Measurements from ENCODE around the gene PPP6R3. TPM values are rescaled to one million over a fixed set of nuclear protein-coding genes. Genes with fewer than 3 reads are reported as not detected.

The PPP6R3 gene
- polyA plus RNA-seq, 1 experiment, result 58.5 TPM

DNA sequence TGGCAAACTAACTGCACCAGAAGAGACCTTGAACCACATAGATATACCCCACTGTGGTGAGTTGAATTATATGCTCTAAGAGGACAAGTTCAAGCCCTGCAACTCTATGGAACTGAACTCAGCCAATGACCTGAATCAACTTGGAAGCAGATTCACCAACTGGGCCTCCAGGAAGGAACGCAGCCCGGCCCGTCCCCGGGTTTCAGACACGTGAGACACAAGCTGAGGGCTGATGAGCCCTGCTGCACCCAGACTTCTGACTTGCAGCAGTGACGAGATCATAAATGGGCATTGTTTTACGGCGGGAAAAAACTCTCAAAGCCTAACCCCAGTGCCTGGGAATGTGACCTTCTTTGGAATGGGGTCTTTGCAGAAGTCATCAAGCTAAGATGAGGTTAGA is 195.3 kb downstream of the PPP6R3 start:
- peaks cover 21% of the 10 kb centered on the region for H3K9me3 ChIP-seq (ENCODE audit: control insufficient read depth, insufficient read depth, low read length)
- POLR2A ChIA-PET, result no interaction called here
- no peak for DNase-seq (ENCODE audit: low read depth, low spot score)
- TF ChIP-seq, protein P1, sequence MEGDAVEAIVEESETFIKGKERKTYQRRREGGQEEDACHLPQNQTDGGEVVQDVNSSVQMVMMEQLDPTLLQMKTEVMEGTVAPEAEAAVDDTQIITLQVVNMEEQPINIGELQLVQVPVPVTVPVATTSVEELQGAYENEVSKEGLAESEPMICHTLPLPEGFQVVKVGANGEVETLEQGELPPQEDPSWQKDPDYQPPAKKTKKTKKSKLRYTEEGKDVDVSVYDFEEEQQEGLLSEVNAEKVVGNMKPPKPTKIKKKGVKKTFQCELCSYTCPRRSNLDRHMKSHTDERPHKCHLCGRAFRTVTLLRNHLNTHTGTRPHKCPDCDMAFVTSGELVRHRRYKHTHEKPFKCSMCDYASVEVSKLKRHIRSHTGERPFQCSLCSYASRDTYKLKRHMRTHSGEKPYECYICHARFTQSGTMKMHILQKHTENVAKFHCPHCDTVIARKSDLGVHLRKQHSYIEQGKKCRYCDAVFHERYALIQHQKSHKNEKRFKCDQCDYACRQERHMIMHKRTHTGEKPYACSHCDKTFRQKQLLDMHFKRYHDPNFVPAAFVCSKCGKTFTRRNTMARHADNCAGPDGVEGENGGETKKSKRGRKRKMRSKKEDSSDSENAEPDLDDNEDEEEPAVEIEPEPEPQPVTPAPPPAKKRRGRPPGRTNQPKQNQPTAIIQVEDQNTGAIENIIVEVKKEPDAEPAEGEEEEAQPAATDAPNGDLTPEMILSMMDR (IDR thresholded peaks at IDR 0.05; ENCODE audit: low read depth, low read length), result no peak
- H3K27me3 ChIP-seq (ENCODE audit: control insufficient read depth, insufficient read depth, low read length), result peaks cover 35% of the 10 kb centered on the region
- H3K27ac ChIP-seq (ENCODE audit: low read depth, low read length), result no peak overlapping the region
- CTCF ChIA-PET, result no interaction called here
- no peak overlapping the region for H3K4me3 ChIP-seq (ENCODE audit: low read depth, low read length)

DNA sequence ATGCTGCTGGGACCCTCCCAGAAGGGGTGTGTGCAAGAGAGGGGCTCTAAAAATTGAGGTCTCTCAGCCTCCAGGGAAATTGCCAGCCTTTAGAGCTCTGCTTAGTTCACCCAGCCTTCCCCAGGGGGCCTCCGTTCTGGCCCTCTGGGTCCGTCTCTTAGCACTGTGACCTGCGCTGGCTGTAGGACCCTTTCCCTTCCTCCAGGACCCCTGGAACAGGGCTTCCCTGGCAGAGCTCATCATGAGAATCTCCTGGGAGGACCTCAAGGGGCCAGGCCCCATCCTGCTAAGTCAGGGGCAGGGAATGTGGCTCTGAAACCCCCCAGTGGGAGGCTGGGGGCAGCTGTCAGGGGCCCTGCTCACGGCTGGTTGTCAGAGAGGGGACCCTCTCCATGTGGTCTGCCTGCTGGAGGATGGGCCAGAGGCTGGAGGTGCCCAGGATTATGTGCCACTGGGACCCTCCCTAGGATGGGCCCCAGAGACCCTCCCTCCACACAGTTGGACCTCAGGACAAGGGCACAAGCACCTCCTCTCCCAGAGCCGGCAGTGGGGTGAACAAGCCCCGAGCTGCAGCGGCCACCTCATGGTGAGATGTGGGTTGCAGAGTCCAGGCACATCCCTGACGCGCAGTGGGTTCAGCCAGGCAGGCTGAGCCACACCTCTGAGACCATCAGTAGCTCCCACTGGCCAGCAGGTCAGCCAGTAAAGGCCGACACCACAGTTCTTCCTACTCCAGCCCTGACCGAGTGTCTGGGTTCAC is 196.6 kb downstream of the PPP6R3 start:
- peaks cover 31% of the 10 kb centered on the region for H3K9me3 ChIP-seq (ENCODE audit: control insufficient read depth, insufficient read depth, low read length)
- peaks cover 47% of the 10 kb centered on the region for H3K27me3 ChIP-seq (ENCODE audit: control insufficient read depth, insufficient read depth, low read length)
- TF ChIP-seq, protein P1 (IDR thresholded peaks at IDR 0.05; ENCODE audit: low read depth, low read length), result no peak
- H3K27ac ChIP-seq (ENCODE audit: low read depth, low read length), result no peak overlapping the region
- no peak overlapping the region for H3K4me3 ChIP-seq (ENCODE audit: low read depth, low read length)
- POLR2A ChIA-PET, result no interaction called here
- no peak for DNase-seq (ENCODE audit: low read depth, low spot score)
- CTCF ChIA-PET, result no interaction called here

DNA sequence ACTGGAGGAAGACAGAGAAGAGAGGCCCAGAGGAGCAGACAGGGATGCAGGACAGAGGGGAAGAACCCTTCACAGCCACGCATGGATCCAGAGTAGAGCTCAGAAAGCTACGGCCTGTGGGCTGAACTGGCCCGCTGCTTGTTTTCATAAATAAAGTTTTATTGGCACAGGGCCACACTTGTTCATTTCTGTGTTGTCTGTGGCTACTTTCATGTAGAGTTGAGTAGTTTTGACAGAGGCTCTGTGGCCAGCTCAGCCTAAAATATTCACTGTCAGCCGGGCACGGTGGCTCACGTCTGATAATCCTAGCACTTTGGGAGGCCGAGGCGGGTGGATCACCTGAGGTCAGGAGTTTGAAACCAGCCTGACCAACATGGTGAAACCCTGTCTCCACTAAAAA is 197.5 kb downstream of the PPP6R3 start:
- TF ChIP-seq, protein P1 (IDR thresholded peaks at IDR 0.05; ENCODE audit: low read depth, low read length), result no peak
- Histone ChIP-seq H3K4me3 (ENCODE audit: low read depth, low read length) (no peak overlapping the region), H3K27me3 (ENCODE audit: control insufficient read depth, insufficient read depth, low read length) (peaks cover 41% of the 10 kb centered on the region), H3K9me3 (ENCODE audit: control insufficient read depth, insufficient read depth, low read length) (peaks cover 38% of the 10 kb centered on the region), H3K27ac (ENCODE audit: low read depth, low read length) (no peak overlapping the region)
- POLR2A ChIA-PET, result interaction anchor here (2.1 kb wide), 1 partner anchor 19 kb away, joined by 6 read pairs; no protein-coding TSS in a partner anchor
- DNase-seq (ENCODE audit: low read depth, low spot score), result no peak
- CTCF ChIA-PET, result no interaction called here

DNA sequence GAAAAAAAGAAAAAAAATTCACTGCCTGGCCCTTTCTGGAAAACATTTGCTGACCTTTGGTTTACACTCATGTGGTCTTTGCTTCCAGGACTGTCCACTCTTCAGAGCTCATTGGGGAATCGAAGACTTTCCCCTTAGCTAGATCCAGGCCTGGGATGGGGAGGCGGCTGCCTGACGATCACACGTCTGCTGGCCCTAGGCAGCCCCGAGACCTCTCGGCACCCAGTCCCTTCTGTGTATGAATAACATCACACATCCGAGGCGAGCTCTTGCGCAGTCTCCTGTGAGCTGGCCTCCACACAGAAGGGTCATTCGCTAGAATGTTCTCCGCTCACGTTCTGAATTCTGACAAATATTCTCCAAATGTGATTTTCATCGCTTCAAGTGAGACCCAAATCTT is 198.1 kb downstream of the PPP6R3 start:
- TF ChIP-seq, protein P1 (IDR thresholded peaks at IDR 0.05; ENCODE audit: low read depth, low read length), result no peak
- Histone ChIP-seq H3K27me3 (ENCODE audit: control insufficient read depth, insufficient read depth, low read length) (peaks cover 43% of the 10 kb centered on the region), H3K27ac (ENCODE audit: low read depth, low read length) (peak overlapping the region; percentile 31), H3K4me3 (ENCODE audit: low read depth, low read length) (no peak overlapping the region), H3K9me3 (ENCODE audit: control insufficient read depth, insufficient read depth, low read length) (peaks cover 41% of the 10 kb centered on the region)
- DNase-seq (ENCODE audit: low read depth, low spot score), result no peak
- ChIA-PET CTCF (no interaction called here), POLR2A (interaction anchor here (2.1 kb wide), 1 partner anchor 19 kb away, joined by 6 read pairs; no protein-coding TSS in a partner anchor)

DNA sequence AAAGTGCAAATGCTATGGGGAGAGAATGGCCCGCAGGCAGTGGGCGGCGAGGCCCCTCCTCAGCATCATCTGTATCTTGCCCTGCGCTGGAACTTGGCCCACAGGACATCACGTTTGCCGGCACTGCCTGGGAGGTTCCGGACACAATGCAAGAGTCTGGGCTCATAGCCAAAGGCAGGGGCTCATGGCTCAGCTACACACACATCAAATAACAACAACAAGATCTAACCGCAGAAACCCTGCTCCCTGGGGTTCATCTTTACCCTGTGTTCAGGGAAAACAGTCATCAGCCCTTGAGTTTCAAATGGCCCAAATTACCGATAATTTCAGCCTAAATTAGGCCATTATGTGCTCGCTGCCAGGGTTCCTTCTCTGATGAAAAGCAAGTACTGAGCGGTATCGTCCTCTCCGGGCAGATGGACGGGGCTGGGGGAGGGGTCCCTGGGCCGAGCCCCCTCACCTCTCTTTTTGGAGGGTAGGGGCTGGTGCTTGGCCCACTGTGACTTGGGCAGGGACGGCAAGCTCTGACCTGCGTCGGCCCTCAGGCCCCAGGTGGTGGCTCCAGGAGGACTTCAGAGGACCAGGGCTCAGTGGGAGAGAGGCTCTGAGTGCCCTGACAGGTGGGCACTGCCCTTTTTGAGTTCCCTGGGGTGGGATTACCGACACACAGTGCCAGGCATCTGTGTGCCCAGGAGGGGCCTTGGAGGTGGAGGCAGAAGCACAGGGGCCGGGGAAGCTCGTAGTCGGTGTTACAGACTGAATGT is 198.8 kb downstream of the PPP6R3 start:
- Histone ChIP-seq H3K9me3 (ENCODE audit: control insufficient read depth, insufficient read depth, low read length) (peaks cover 35% of the 10 kb centered on the region), H3K4me3 (ENCODE audit: low read depth, low read length) (no peak overlapping the region), H3K27me3 (ENCODE audit: control insufficient read depth, insufficient read depth, low read length) (peaks cover 39% of the 10 kb centered on the region), H3K27ac (ENCODE audit: low read depth, low read length) (peak overlapping the region; percentile 57)
- peak; percentile 90 for DNase-seq (ENCODE audit: low read depth, low spot score)
- ChIA-PET POLR2A (interaction anchor here (2.1 kb wide), 1 partner anchor 18 kb away, joined by 6 read pairs; no protein-coding TSS in a partner anchor), CTCF (interaction anchor here (0.5 kb wide), 1 partner anchor 18 kb away, joined by 3 read pairs; no protein-coding TSS in a partner anchor)
- TF ChIP-seq, protein P1 (IDR thresholded peaks at IDR 0.05; ENCODE audit: low read depth, low read length), result no peak

Data from AG04450 (cell line).